IMR-90 (cell line): ENCODE results near the gene GBP7. TPM values are rescaled to one million over a fixed set of nuclear protein-coding genes. Genes with fewer than 3 reads are reported as not detected.

Source experiments
- ATAC-seq: fragments of 200-7000 bp; cut with Tn5 transposase; 2 replicates; pipeline ENCODE4 v1.9.1; 2020; ENCODE audit warnings: low read depth, mild to moderate bottlenecking, moderate library complexity
- BruUV-seq: library from RNA; stranded (reverse); fragments of 400-500 nt; replicated peaks from 2 replicates; lab custom pipeline; 2021; lab: Mats Ljungman, UMichigan
- CTCF ChIA-PET: fragments of 300-600 bp; formaldehyde crosslinking; extraction: SDS; loops from one replicate; lab custom pipeline; 2021; ENCODE audit warnings: antibody characterized with exemption; lab: Yijun Ruan, JAX
- POLR2A ChIA-PET: fragments of 300-600 bp; sonication (Branson Sonifier 250); formaldehyde crosslinking; loops from one replicate; lab custom pipeline; 2022; ENCODE audit warnings: antibody characterized with exemption; ENCODE audit not compliant: unreplicated experiment; lab: Charles Lee
- DNase-seq: peaks from one replicate; pipeline ENCODE4 v3.0.0; 2013
- H2AFZ ChIP-seq: replicated peaks from 2 replicates; pipeline ENCODE3; 2013; ENCODE audit warnings: low read length, mild to moderate bottlenecking; ENCODE audit not compliant: poor library complexity
- H2AK5ac ChIP-seq: 2 replicates; pipeline ENCODE4 v1.6.1; 2013; ENCODE audit warnings: low read depth, low read length, inconsistent platforms
- H2AK9ac ChIP-seq: replicated peaks from 2 replicates; pipeline ENCODE3; 2013; ENCODE audit warnings: mild to moderate bottlenecking, low read depth, low read length, moderate library complexity; ENCODE audit not compliant: poor library complexity
- H2BK120ac ChIP-seq: 2 replicates; pipeline ENCODE4 v1.6.1; 2013; ENCODE audit warnings: low read depth, low read length, inconsistent platforms
- H2BK15ac ChIP-seq: 3 replicates; pipeline ENCODE4 v1.6.1; 2013; ENCODE audit warnings: low read depth, low read length, inconsistent platforms
- H2BK20ac ChIP-seq: 2 replicates; pipeline ENCODE4 v1.6.1; 2013; ENCODE audit warnings: low read depth, mild to moderate bottlenecking, inconsistent platforms, low read length, moderate library complexity
- H2BK5ac ChIP-seq: 2 replicates; pipeline ENCODE4 v1.6.1; 2013; ENCODE audit warnings: mild to moderate bottlenecking, low read depth, low read length, inconsistent platforms; ENCODE audit not compliant: poor library complexity, severe bottlenecking
- H3K14ac ChIP-seq: replicated peaks from 2 replicates; pipeline ENCODE4 v1.6.1; 2013; ENCODE audit warnings: low read depth, low read length, inconsistent platforms
- H3K18ac ChIP-seq: 2 replicates; pipeline ENCODE4 v1.6.1; 2013; ENCODE audit warnings: low read depth, low read length, control low read depth
- H3K23ac ChIP-seq: 2 replicates; pipeline ENCODE4 v1.6.1; 2013; ENCODE audit warnings: low read depth, low read length, inconsistent platforms
- H3K27ac ChIP-seq: 2 replicates; pipeline ENCODE4 v1.5.1; 2013; ENCODE audit warnings: mild to moderate bottlenecking, control low read depth, low read length; ENCODE audit not compliant: insufficient read depth
- H3K27me3 ChIP-seq: 2 replicates; pipeline ENCODE4 v1.6.1; 2013; ENCODE audit warnings: low read length; ENCODE audit not compliant: control insufficient read depth, insufficient read depth
- H3K36me3 ChIP-seq: 2 replicates; pipeline ENCODE4 v1.6.1; 2013; ENCODE audit warnings: low read length, mixed read lengths; ENCODE audit not compliant: control insufficient read depth, insufficient read depth
- H3K4ac ChIP-seq: 2 replicates; pipeline ENCODE4 v1.6.1; 2013; ENCODE audit warnings: low read depth, low read length, inconsistent platforms
- H3K4me1 ChIP-seq: 2 replicates; pipeline ENCODE4 v1.6.1; 2013; ENCODE audit warnings: low read length, mixed read lengths; ENCODE audit not compliant: control insufficient read depth, insufficient read depth
- H3K4me2 ChIP-seq: 2 replicates; pipeline ENCODE4 v1.6.1; 2013; ENCODE audit warnings: low read depth, mild to moderate bottlenecking, control low read depth, low read length, moderate library complexity
- H3K4me3 ChIP-seq: 2 replicates; pipeline ENCODE4 v1.5.1; 2013; ENCODE audit warnings: low read depth, mild to moderate bottlenecking, control low read depth, low read length, moderate library complexity; ENCODE audit not compliant: insufficient read depth
- H3K56ac ChIP-seq: 2 replicates; pipeline ENCODE4 v1.6.1; 2013; ENCODE audit warnings: low read length, inconsistent platforms; ENCODE audit not compliant: insufficient read depth; ENCODE audit errors: extremely low read depth
- H3K79me1 ChIP-seq, 2 experiments: 2 replicates each; pipeline ENCODE4 v1.6.1; 2013; ENCODE audit warnings: low read length in 2 of 2, inconsistent platforms in 1 of 2, low read depth in 1 of 2
- H3K9ac ChIP-seq: 2 replicates; pipeline ENCODE4 v1.6.1; 2013; ENCODE audit warnings: low read depth, low read length, control low read depth
- H3K9me1 ChIP-seq: 2 replicates; pipeline ENCODE4 v1.6.1; 2013; ENCODE audit warnings: low read length, inconsistent platforms; ENCODE audit not compliant: insufficient read depth
- H3K9me3 ChIP-seq: 2 replicates; pipeline ENCODE4 v1.6.1; 2013; ENCODE audit warnings: low read length; ENCODE audit not compliant: control insufficient read depth, insufficient read depth
- H4K20me1 ChIP-seq: 2 replicates; pipeline ENCODE4 v1.6.1; 2013; ENCODE audit warnings: low read length, inconsistent platforms; ENCODE audit not compliant: insufficient read depth
- H4K5ac ChIP-seq: 2 replicates; pipeline ENCODE4 v1.6.1; 2013; ENCODE audit warnings: mild to moderate bottlenecking, low read depth, low read length, control low read depth
- H4K8ac ChIP-seq, 2 experiments: 2 replicates each; pipeline ENCODE4 v1.6.1; 2013; ENCODE audit warnings: low read depth in 2 of 2, low read length in 2 of 2, control low read depth in 1 of 2, inconsistent platforms in 1 of 2
- H4K91ac ChIP-seq: 2 replicates; pipeline ENCODE4 v1.6.1; 2013; ENCODE audit warnings: low read depth, low read length, inconsistent platforms; ENCODE audit not compliant: insufficient read depth
- BHLHE40 ChIP-seq: fragments of 150-350 bp; IDR thresholded peaks from 2 replicates; pipeline ENCODE4 v1.6.1; 2016; ENCODE audit warnings: mild to moderate bottlenecking, low read depth, low read length
- CEBPB ChIP-seq: IDR thresholded peaks from 2 replicates; pipeline ENCODE4 v1.6.1; 2012; ENCODE audit warnings: low read depth, low read length, improper control_type of control experiment
- CHD1 ChIP-seq: IDR thresholded peaks from 2 replicates; pipeline ENCODE4 v1.6.1; 2012; ENCODE audit warnings: low read depth, low read length, improper control_type of control experiment
- CTCF ChIP-seq: conservative IDR thresholded peaks from 2 replicates; pipeline ENCODE4 v1.5.1; 2012; ENCODE audit warnings: mild to moderate bottlenecking, low read depth, low read length, improper control_type of control experiment
- FOS ChIP-seq: fragments of 150-350 bp; IDR thresholded peaks from 2 replicates; pipeline ENCODE4 v1.6.1; 2016; ENCODE audit warnings: low read depth, low read length
- MAFK ChIP-seq: IDR thresholded peaks from 2 replicates; pipeline ENCODE4 v1.6.1; 2012; ENCODE audit warnings: low read depth, low read length, improper control_type of control experiment
- MAZ ChIP-seq: IDR thresholded peaks from 2 replicates; pipeline ENCODE4 v1.6.1; 2012; ENCODE audit warnings: low read depth, mild to moderate bottlenecking, low read length, improper control_type of control experiment, moderate library complexity, borderline replicate concordance
- MXI1 ChIP-seq: IDR thresholded peaks from 2 replicates; pipeline ENCODE4 v1.6.1; 2012; ENCODE audit warnings: low read depth, mild to moderate bottlenecking, low read length, moderate library complexity, borderline replicate concordance
- NFE2L2 ChIP-seq: fragments of 150-350 bp; IDR thresholded peaks from 2 replicates; pipeline ENCODE4 v1.6.1; 2016; ENCODE audit warnings: low read depth, mild to moderate bottlenecking, low read length
- POLR2A ChIP-seq: IDR thresholded peaks from 2 replicates; pipeline ENCODE4 v1.6.1; 2012; ENCODE audit warnings: mild to moderate bottlenecking, low read depth, low read length
- RAD21 ChIP-seq: IDR thresholded peaks from 2 replicates; pipeline ENCODE4 v1.6.1; 2012; ENCODE audit warnings: low read length, improper control_type of control experiment
- RCOR1 ChIP-seq: IDR thresholded peaks from 2 replicates; pipeline ENCODE4 v1.6.1; 2012; ENCODE audit warnings: mild to moderate bottlenecking, low read length, improper control_type of control experiment; ENCODE audit not compliant: insufficient replicate concordance
- RFX5 ChIP-seq: IDR thresholded peaks from 2 replicates; pipeline ENCODE4 v1.8.0; 2012; ENCODE audit warnings: low read depth, mild to moderate bottlenecking, low read length, moderate library complexity
- SMC3 ChIP-seq: fragments of 150-350 bp; IDR thresholded peaks from 2 replicates; pipeline ENCODE4 v1.6.1; 2016; ENCODE audit warnings: low read depth, mild to moderate bottlenecking, antibody characterized with exemption, low read length, moderate library complexity
- USF2 ChIP-seq: fragments of 150-350 bp; IDR thresholded peaks from 2 replicates; pipeline ENCODE4 v1.6.1; 2017; ENCODE audit warnings: mild to moderate bottlenecking, antibody characterized with exemption, low read length, low read depth
- WGBS, 2 experiments: methylation state at CpG; one replicate each; pipeline versions ENCODE4 v1.1.5 to v1.1.7; 2013; ENCODE audit warnings: missing lambda C conversion rate in 2 of 2; ENCODE audit not compliant: insufficient read length in 1 of 2; ENCODE audit errors: extremely low coverage in 2 of 2; 5-methylcytosine and 5-hydroxymethylcytosine counted together
- dilution Hi-C: fragments of 300-500 bp; cut with HindIII; formaldehyde crosslinking; loops from one replicate; pipeline ENCODE4 v1.14.3; 2018; ENCODE audit warnings: low sequenced_read_pairs; ENCODE audit not compliant: unreplicated experiment
- in situ Hi-C: fragments of 300-500 bp; cut with MboI; formaldehyde crosslinking; loops from 3 replicates; pipeline ENCODE4 v1.14.3; 2019; ENCODE audit warnings: low sequenced_read_pairs, inconsistent platforms, mixed read lengths
- intact Hi-C: fragments of 100-400 bp; cut with micrococcal nuclease; formaldehyde crosslinking; loops from 2 replicates; pipeline ENCODE4 v1.10.0; 2022
- polyA plus RNA-seq, 3 experiments: library from polyadenylated mRNA; depleted of rRNA; stranded (reverse); fragments of >200 nt; gene quantifications; 2 replicates each; pipeline ENCODE4 v1.2.3, GENCODE V29; 2012; ENCODE audit warnings: low replicate concordance in 1 of 3
- total RNA-seq: library from RNA; depleted of rRNA; stranded (reverse); fragments of >200 nt; gene quantifications from 2 replicates; pipeline ENCODE4 v1.2.3, GENCODE V29; 2012
- TF ChIP-seq, protein P1 (sequence below): fragments of 150-350 bp; IDR thresholded peaks from 2 replicates; pipeline ENCODE4 v1.6.1; 2016; ENCODE audit warnings: low read depth, mild to moderate bottlenecking, low read length, moderate library complexity, borderline replicate concordance

The GBP7 gene
- total and polyA plus RNA-seq, 2 of the 4 experiments (the other 2 are of a cell fraction) = not detected

- ChIA-PET CTCF (interaction anchor here (1.0 kb wide), 1 partner anchor 36 kb away, joined by 4 read pairs; no protein-coding TSS in a partner anchor), POLR2A (no interaction called here)
- H2AK5ac ChIP-seq = no peak overlapping the region
- H2BK15ac ChIP-seq = no peak overlapping the region
- peaks cover 2% of the 10 kb centered on the region for H3K4me1 ChIP-seq
- WGBS, 2 experiments = 100% methylated on average over 5 of the region's 8 CpGs; no CpG with 5 or more reads in 1 of the 2 experiments
- BruUV-seq = no TSS peak
- ATAC-seq (no peak), DNase-seq (no peak)
- no peak overlapping the region for H2AK9ac ChIP-seq
- H3K56ac ChIP-seq = no peak overlapping the region
- dilution Hi-C loops (no loop called here), intact Hi-C loops (no loop called here), in situ Hi-C loops (no loop called here)
- H3K4me3 ChIP-seq = no peak overlapping the region
- H3K4ac ChIP-seq = no peak overlapping the region
- no peak overlapping the region for H2BK120ac ChIP-seq
- no peaks in the 10 kb centered on the region for H3K9me1 ChIP-seq
- H3K9ac ChIP-seq = no peak overlapping the region
- H3K18ac ChIP-seq = no peak overlapping the region
- no peak overlapping the region for H2AFZ ChIP-seq
- no peaks in the 10 kb centered on the region for H3K79me1 ChIP-seq
- peaks cover 10% of the 10 kb centered on the region for H3K36me3 ChIP-seq
- H3K23ac ChIP-seq = no peak overlapping the region
- H3K14ac ChIP-seq = no peak overlapping the region
- no peak overlapping the region for H2BK20ac ChIP-seq
- no peaks in the 10 kb centered on the region for H3K27me3 ChIP-seq
- H3K9me3 ChIP-seq = no peaks in the 10 kb centered on the region
- H4K20me1 ChIP-seq = no peaks in the 10 kb centered on the region
- H3K4me2 ChIP-seq = no peak overlapping the region
- no peak overlapping the region for H4K91ac ChIP-seq
- no peak overlapping the region for H3K27ac ChIP-seq
- H4K8ac ChIP-seq = no peak overlapping the region
- H2BK5ac ChIP-seq = no peak overlapping the region
- no peak overlapping the region for H4K5ac ChIP-seq
- TF ChIP-seq MXI1 = no peak
- TF ChIP-seq SMC3 = no peak
- TF ChIP-seq RFX5 = no peak
- TF ChIP-seq CEBPB = no peak
- TF ChIP-seq USF2 = no peak
- no peak for TF ChIP-seq POLR2A
- no peak for TF ChIP-seq FOS
- TF ChIP-seq MAZ = no peak
- TF ChIP-seq, protein P1, sequence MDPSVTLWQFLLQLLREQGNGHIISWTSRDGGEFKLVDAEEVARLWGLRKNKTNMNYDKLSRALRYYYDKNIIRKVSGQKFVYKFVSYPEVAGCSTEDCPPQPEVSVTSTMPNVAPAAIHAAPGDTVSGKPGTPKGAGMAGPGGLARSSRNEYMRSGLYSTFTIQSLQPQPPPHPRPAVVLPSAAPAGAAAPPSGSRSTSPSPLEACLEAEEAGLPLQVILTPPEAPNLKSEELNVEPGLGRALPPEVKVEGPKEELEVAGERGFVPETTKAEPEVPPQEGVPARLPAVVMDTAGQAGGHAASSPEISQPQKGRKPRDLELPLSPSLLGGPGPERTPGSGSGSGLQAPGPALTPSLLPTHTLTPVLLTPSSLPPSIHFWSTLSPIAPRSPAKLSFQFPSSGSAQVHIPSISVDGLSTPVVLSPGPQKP = no peak
- TF ChIP-seq BHLHE40 = no peak
- TF ChIP-seq CHD1 = no peak
- no peak for TF ChIP-seq RCOR1
- no peak for TF ChIP-seq CTCF
- TF ChIP-seq RAD21 = no peak
- TF ChIP-seq NFE2L2 = no peak
- TF ChIP-seq MAFK = no peak
Measured at GRCh38 chr1:89121641-89122040, 54.2 kb downstream of the GBP7 start.
